Activated effector memory CD4-positive, alpha-beta T cell treated with Interleukin-2 at 50 U/mL for 16 hours (primary cell): ENCODE measurements around the gene AP2A2.

ENCODE experiments used
- DNase-seq: peaks from one replicate; pipeline ENCODE4 v3.0.0-alpha.2; 2020

Gene AP2A2

DNA sequence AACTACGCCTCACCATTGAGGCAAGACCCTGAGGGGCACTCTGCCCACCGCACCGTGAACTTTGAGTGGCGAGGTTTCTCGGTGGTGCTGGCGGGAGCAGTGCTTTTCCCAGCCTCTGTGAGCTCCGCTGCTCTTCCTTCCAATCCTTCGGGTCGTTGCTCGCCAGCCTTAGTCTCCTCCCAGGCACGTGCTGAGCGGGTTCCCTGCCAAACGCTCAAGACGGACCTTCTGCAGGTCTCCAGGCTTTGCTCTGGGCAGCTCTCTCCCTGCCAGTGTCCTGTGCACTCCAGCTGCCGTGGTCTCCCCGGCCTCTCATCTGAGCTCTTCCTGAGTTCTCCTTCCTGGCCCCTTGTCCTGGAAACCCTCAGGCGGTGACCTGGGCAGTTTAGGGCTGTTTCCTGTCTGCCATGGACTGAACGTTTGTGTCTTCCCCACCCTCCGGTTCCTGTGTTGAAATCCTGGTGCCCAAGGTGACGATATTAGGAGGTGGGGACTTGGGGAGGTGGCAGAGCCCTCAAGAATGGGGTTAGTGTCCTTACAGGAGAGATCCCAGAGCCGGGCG lies 122.0 kb downstream of the AP2A2 start:
- DNase-seq: no peak

DNA sequence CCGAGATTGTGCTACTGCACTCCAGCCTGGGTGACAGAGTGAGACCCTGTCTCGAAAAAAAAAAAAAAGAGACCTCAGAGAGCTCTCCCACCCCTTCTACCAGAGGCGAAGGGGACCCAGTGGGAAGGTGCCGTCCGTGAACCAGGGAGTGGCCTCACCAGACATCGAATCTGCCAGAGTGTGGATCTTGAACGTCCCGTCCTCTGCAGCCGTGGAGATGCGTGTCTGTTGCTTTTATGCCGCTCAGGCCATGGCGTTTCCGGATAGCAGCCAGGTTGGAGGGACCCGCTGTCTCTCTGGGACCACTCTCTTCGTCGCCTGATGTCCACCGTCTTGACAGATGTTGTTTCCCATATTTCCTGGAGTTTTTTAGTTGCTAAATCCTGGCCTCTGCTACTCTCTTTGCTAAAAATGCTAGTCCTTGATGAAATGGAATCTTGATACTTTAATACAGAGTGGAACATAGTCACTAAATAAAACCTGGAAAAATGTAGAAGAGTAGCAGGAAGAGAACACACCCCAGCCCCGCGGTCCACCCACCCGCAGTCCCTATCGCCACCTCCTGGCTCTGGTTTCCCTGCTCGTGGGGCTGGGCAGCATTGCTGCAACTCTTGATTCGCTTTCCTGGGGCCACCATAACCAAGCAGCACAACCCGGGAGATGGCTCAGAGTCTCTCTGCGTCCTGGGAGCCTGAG lies 122.9 kb downstream of the AP2A2 start:
- DNase-seq: no peak

DNA sequence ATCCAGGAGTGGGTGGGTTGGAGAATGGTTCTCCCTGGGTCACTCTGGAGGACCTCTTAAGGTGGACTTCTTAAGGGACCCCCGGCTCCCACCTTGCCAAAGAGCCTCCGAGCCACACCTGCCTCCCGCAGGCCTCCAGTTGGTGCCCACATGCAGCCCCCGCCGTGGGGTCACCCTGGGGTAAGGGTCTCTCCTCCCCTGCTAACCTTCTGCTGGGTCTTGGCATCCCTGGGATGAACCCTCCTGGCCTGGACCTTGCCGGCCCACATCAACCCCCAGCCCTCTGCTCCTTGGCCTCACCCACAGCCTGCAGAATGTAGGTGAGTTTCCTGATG lies 123.4 kb downstream of the AP2A2 start:
- no peak for DNase-seq

DNA sequence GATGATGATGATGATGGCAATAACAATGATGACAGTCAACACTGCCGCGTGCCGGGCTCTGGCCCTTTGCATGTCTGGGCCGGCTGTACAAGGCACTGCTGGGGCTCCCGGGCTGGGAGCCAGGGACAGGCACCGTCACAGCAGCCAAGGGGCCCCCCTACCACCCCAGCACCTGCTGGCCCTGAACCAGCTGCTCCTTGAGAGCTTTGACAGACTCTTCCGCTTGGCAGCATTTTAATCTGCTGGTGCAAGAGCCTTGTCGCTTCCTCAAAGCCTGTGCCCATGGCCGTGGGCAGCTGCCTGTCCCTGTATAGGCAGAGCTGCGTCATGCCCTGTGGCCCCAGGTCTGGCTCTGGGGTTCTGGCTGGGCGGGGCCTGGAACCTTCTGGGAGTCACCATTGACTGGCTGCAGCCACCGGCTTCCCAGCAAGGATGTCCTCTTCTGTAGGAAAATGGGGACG lies 123.8 kb downstream of the AP2A2 start:
- no peak for DNase-seq

DNA sequence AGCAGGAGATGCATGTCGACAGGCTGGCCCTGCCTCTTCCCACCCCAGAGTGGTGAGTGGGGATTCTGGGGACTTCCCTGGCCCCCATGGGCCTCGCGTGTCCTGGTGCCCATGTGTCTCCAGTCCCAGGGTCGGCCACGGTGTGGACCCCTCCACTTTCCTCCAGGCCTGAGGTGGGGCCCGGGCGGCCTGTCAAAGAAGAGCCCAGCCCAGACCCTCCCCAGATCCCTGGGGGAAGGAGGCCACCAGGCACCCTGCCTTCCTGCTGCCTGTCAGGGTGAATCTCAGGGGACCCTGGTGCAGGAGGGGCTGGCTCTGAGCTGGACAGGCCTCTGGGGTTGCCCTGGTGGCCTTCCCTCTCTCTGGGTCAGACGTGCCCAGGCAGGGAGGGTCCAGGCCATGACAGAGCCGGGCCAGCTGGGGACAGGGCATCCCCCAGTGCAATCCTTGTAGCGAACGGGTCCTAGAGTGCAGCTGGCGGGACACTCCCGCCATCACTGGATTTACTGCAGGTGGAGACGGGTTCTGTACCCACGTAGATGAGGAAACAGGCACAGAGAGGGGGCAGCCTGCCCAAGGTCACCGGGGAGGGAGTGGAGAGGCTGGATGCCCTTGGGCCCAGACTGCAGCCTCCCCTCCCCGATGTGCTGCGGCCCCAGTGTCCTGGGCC lies 124.4 kb downstream of the AP2A2 start:
- DNase-seq: no peak

DNA sequence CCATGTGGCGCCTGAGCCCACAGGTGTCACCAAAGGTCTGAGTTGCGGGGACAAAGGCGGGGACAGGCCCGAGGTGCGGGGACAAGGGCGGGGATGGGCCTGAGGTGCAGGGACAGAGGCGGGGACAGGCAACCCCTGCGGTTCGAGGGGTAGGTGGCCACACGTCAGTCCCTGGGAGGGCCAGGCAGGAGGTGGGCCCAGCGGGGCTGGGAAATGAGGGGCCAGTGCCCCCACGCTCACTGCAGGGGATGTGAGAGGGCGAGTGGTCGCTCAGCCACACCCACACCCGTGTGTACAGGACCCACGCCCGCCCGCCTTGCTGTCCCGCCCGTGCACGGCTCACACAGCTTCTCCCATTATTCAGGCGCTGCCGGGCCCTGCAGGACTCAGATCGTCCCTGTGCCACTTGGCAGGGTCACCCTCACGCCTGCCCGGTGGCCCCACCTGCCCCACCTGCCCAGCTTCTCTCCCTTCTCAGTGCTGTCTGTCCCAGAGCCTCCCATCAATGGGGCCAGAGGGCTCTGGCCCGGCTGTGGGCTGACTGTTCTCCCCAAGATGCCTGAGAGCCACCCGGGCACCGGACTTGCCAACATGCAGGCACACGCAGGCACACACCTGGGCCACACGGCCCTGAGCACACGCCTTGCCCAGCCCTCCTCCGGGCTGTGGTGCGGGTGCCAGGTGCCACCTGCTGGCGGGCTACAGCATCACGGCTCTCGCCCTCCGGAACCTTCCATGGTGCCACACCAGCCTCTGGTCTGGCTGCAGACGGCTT lies 125.1 kb downstream of the AP2A2 start:
- peak; percentile 56 for DNase-seq

DNA sequence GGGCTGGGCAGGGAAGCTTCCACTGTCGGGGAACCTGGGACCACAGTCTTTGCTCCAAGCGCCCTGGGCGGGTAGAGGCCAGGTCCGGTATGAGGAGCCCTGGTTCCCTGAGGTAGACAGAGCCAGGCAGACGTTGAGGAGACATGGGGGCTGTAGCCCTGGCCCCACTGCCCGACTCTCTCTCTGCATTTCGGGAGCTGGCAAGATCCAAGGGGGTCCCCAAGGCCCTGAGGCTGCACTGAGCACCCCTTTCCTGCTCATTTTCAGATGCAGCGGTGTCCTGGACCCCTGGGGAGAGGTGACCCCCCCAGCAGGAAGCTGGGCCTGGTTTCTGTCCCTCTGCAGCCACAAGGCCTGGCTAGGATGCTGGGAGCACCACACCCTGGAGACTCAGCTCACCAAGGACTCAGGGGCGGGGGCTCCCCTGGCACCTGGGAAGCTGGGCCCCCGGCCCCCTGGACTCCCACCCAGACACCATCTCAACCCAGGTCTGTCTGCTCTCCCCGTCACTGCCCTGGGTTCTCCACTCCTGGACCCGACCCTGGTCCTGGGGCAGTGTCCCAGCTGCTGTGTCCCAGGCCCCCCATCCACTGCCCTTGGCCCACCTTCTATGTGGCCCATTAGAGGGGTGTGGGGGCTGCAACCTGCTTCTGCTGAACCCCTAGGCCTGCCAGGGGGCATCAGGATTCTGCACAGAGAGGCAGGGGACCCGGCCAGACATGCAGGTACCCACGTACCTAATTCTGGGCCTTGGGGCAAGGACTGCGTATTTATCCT lies 125.9 kb downstream of the AP2A2 start:
- DNase-seq: no peak

DNA sequence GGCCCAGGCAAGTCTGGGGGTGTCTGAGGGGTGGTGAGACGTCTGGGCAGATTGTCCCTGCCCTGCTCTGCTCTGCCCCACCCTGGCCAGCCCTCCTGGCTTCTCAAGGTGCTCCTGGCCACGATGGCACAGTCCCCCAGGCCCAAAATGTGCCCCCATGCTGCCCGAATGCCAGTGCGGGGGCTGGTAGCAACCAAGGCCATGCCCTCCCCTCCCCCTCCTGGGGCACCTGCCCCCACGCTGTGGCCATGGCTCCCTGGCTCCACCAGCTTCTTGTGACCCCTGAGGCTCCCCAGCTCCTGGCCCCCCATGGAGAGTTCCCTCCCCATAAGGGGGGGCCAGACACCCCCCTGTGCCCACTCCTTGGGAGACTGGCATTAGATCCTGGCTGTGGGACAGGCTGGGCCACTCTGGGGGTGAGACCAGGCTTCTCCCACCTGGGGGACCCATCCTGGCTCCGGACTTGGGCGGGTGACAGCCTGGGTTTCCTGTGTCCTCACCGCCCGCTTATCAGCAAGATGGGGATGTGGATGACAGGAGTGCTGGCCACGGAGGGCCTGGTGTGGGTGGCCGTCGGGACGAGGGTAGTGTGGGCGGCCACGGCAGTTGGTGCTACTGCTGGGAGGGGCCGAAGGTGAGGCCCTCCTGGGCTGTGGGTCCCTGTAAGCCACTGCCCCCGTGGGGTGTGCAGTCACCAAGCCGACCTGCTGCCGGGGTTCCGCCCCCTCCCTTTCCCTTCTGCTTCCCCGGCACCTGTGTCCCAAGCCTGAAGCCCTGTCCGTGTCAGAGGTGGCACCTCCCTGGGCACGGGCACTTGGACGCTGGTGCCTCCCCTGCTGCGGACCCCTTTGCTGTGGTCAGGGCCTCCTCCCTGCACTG lies 126.7 kb downstream of the AP2A2 start:
- no peak for DNase-seq

DNA sequence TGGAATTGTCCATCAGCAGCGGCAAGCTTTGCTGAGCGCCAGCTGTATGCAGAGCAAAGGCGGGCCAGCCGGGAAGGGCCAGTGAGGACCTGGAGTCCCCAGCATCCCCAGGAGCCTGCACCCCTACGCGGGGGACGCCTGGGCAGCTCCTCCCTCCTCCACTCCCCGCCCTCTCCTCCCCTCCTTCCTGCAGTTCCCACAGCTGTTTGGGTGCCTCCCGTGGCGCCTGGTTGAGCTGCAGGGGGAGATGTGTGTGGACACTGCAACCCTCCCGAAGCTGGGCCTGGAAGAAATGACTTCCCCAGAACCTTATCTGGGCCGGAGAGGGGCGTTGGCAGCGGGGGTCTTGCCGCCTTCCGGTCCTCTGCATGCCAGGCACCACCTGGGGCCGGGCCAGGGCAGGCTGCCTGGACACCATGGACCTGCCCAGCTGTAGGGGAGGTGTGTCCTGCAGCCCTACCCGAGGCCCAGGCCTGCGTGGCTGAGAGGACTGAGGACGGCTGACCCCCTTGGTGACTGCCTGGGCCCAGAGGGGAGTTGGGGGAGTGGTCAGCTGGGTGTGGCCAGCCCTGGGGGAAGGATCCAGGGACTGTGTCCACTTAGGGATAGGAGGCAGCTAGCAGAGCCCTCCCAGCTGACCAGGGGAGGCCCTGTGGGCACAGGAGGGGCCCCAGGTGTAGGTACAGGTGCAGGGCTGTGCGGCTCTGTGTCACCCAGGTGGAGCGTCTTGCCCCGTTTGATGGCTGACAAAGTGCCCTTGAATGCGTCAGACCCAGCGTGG lies 127.6 kb downstream of the AP2A2 start:
- DNase-seq: no peak

DNA sequence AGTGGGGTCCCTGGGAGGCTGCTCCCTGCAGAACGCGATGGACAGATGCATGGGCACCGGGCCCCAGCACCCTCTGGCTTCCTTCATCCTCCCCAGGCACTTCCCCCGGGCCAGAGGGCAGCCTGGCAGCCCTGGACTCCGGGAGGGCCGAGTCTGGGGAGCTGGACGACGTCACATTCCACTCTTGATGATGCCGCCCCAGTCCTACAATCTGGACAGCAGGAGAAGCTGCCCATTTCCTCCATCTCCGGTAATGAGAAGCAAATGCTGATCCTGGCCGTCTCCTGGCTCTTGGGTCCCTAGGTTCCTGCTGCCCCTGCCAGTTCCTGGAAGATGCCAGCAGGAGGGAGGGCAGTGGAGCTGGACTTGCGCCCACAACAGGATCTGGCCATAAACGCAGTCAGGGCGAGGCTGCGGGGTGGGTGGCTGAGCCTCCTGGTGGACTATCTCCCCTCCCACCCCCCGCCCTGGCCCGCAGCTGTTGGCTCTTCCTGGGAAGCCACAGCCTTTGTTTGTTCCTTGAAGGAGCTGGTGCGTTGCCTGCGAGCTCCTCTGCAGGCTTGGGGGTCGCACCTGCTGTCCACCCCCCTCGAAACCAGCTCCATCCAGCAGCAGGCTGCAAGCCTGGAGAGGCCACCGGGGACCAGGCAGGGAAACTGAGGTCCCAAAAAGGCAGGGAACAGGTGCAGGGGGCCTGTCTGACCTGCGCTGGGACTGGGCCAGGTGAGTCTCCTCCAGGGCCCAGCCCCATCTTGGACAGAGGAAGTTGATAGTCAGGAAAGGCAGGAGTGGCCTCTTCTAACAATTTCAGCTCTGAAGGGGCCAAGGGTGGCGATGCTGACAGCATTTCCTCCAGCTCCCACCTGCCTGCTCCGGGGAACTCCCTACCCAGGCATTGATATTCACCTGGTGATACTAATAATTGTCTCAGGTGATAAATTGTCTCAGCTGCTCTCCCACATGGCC lies 128.8 kb downstream of the AP2A2 start:
- no peak for DNase-seq

DNA sequence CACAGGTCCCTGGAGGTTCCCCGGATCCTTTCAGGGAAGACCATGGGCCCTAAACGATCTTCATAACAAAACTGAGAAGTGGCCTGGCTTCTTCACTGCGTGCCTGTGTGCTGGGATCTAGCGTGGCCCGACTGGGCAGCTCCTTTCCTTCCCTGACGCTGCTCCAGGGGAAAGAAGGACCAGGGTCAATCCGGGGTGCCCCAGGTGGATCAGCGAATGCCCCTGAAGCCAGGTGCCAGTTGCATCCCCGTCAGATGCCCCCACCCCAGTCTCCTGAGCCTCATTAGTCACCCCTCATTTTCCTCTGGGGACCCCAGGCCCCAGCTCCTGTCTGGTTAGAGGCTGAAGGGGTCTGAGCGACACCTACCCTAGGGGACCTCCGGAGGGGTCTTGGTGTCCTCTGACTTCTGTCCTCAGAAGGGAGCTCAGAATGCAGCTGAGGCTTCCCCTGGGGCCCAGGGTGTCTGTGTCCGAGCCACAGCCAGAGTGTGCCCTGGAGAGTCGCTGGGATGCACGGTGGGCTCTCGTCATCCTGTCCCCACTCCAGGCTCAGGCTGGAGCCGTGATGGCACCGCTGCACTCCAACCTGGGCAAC lies 129.5 kb downstream of the AP2A2 start:
- DNase-seq: no peak

DNA sequence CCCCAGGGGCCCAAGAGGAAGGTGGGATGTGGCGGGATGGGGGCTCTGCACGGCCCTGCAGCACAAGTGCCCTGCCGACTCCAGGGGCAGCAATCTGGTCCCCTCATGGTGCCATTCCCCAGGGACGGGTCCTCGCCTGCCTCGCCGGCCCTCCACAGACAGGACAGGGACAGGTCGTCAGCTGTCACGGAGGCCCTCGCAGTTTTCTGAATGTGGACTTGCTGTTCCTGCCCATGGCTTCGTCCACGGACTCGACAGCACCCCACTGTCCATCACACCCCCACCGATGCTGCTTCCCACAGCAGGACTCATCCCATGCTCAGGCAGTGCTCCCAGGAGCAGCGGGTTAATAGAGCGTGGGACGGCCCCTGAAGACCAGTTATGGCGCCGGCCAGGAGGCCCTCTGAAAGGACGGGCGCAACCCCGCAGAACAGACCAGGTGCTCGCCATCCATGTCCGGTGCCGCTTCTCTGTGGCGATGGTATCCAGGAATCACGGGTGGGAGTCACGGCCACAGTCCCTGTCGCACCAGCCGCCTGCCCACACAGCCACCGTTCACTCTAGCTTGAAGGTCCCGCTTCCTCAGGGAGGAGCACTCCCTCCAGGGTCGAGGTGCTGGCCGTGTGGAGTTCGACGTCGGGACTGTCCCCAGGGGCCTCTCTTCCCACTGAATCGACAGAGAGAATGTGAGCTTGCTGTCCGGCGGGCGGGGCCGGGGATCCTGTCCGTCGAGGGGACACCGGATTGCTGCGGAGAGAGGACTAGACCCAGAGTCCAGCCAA lies 130.5 kb downstream of the AP2A2 start:
- DNase-seq: no peak

DNA sequence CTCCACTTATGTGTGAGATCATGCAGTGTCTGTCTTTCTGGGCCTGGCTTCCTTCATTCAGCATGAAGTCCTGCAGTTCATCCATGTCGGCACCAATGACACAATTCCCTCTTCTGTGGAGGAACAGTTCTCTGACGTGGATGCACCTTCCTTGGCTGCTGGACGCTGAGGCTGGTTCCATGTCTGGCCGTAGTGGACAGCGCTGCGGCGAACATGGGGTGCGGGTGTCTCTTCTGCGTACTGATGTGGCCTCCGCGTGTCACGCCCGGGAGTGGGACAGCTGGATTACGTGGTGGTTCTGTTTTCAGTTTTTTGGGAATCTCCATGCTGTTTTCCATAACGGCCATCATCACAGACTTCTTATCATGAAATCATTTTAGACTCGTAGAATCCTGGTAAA lies 132.1 kb downstream of the AP2A2 start:
- no peak for DNase-seq

DNA sequence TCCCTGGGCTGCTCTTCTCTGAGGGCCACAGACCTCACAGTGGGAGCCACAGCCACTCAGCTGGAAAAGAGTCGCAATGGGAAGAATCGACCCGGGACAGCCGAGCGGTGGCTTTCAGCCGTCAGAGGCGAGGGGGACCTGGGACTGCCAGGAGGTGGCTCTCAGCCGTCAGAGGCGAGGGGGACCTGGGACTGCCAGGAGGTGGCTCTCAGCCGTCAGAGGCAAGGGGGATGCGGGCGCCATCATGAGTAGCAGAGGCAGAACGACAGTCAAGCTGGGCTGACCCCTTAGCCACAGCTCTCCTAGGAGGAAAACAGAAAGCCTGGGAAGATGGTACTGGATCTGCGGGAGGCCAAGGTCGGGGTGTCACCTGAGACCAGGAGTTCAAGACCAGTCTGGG lies 134.1 kb downstream of the AP2A2 start:
- no peak for DNase-seq

DNA sequence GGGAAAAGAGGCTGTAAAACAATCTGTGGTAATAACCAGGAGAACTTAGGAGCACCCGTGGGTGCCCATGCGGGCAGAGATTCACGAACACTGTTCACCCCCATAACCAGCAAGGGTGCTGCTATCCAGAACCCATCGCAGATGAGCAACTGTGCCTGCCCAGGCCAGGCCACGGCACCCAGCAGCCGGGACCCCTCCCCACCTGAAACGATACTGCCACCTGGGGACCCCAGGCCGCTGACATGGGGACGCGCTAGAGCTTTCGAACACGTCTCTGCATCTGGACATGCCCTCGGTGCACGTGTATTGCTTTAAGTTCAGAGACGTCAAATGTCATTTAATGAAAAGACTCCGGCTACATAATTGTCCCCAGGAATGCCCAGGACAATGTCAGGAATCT lies 134.7 kb downstream of the AP2A2 start:
- no peak for DNase-seq

DNA sequence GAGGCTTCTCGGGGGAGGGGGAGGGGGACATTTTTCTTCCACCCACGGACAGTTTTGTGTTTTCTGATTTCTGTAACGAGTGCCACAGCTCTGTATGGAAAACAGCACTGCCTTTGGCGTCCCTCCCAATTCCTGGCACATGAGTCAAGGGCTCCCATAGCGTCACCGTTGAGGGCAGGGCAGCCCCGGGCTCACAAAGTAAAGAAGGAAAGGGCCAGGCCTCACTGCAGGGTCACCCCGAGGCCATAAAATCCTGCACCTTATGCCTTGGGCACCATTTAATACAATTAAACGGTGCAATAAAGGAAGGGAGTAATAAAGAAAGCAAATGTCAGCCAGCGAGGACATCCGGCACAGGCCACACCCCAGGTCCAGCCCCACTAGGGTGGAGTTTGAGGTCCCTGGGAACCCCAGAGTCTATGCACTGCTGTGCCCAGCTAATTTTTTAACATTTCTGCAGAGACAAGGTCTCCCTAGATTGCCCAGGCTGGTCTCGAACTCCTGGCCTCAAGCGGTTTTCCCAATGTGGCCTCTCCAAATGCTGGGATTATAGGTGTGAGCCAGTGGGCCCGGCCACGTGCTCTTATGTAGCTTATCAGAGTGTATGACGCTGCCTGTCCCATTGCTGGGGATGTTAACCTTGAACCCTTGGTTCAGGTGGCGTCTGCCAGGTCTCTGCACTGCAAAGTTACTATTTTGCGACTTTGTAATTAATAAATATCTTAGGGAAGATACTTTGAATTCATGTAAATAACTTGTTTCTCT lies 135.4 kb downstream of the AP2A2 start:
- DNase-seq: no peak
